A673 (cell line): ENCODE results near the gene SORCS1. TPM values are rescaled to one million over a fixed set of nuclear protein-coding genes. Genes with fewer than 3 reads are reported as not detected.

Experiments
- BruUV-seq: library from RNA; stranded (reverse); fragments of 400-500 nt; replicated peaks from 2 replicates; lab custom pipeline; 2021; lab: Mats Ljungman, UMichigan
- CTCF ChIA-PET: fragments of 300-600 bp; sonication (Branson Sonifier 250); formaldehyde crosslinking; loops from one replicate; lab custom pipeline; 2022; ENCODE audit warnings: antibody characterized with exemption; lab: Charles Lee
- POLR2A ChIA-PET: fragments of 300-600 bp; sonication (Branson Sonifier 250); formaldehyde crosslinking; loops from one replicate; lab custom pipeline; 2022; ENCODE audit warnings: antibody characterized with exemption; ENCODE audit not compliant: low non-redundant PET; lab: Charles Lee
- DNase-seq: peaks from one replicate; pipeline ENCODE4 v3.0.0-alpha.2; 2015; ENCODE audit warnings: low spot score
- H3K27ac ChIP-seq: fragments of 200-600 bp; sonication (generic); 2 replicates; pipeline ENCODE4 v1.5.1; 2016; ENCODE audit warnings: mixed run types, low read depth, mild to moderate bottlenecking, mixed read lengths, antibody characterized with exemption, low read length; ENCODE audit not compliant: poor library complexity, severe bottlenecking
- H3K27me3 ChIP-seq: fragments of 200-600 bp; sonication (generic); replicated peaks from 2 replicates; pipeline ENCODE4 v1.6.1; 2017; ENCODE audit warnings: mixed run types, low read depth, mild to moderate bottlenecking, mixed read lengths, antibody characterized with exemption, low read length; ENCODE audit not compliant: insufficient read depth, poor library complexity
- H3K36me3 ChIP-seq: fragments of 200-600 bp; sonication (generic); 2 replicates; pipeline ENCODE4 v1.6.1; 2016; ENCODE audit warnings: mixed run types, mild to moderate bottlenecking, mixed read lengths, antibody characterized with exemption, low read length; ENCODE audit not compliant: insufficient read depth, poor library complexity, severe bottlenecking
- H3K4me1 ChIP-seq: fragments of 200-600 bp; sonication (generic); 2 replicates; pipeline ENCODE4 v1.6.1; 2017; ENCODE audit warnings: mixed run types, mild to moderate bottlenecking, mixed read lengths, antibody characterized with exemption, low read length; ENCODE audit not compliant: insufficient read depth, poor library complexity, severe bottlenecking
- H3K4me3 ChIP-seq: fragments of 200-600 bp; sonication (generic); 2 replicates; pipeline ENCODE4 v1.5.1; 2016; ENCODE audit warnings: low read depth, mixed run types, mild to moderate bottlenecking, mixed read lengths, low read length; ENCODE audit not compliant: poor library complexity, severe bottlenecking
- H3K9me3 ChIP-seq: fragments of 200-600 bp; sonication (generic); 2 replicates; pipeline ENCODE4 v1.6.1; 2016; ENCODE audit warnings: mixed run types, low read depth, mild to moderate bottlenecking, mixed read lengths, antibody characterized with exemption, low read length; ENCODE audit not compliant: poor library complexity, severe bottlenecking
- CTCF ChIP-seq: fragments of 300-800, 200-600 bp; sonication (generic); conservative IDR thresholded peaks from 2 replicates; pipeline ENCODE4 v1.5.1; 2017; ENCODE audit warnings: low read depth, mild to moderate bottlenecking, antibody characterized with exemption, low read length, moderate library complexity, mixed read lengths
- EZH2 ChIP-seq: fragments of 200-600 bp; sonication (generic); IDR thresholded peaks from 2 replicates; pipeline ENCODE4 v1.6.1; 2017; ENCODE audit warnings: borderline replicate concordance, low read depth, mild to moderate bottlenecking, mixed read lengths, antibody characterized with exemption, low read length; ENCODE audit not compliant: poor library complexity, severe bottlenecking
- intact Hi-C: fragments of 100-400 bp; cut with micrococcal nuclease; formaldehyde crosslinking; loops from one replicate; pipeline ENCODE4 v1.10.0; 2022; ENCODE audit not compliant: unreplicated experiment
- total RNA-seq: library from RNA; stranded (reverse); gene quantifications from 2 replicates; pipeline ENCODE4 v1.2.3, GENCODE V29; 2021

SORCS1 gene
- total RNA-seq, 1 experiment from 2014 or later: 0.34 TPM

GRCh38 chr10:107072028-107072427 lies 92.5 kb downstream of the SORCS1 start:
- Histone ChIP-seq H3K4me1 (no peaks in the 10 kb centered on the region), H3K36me3 (no peaks in the 10 kb centered on the region), H3K4me3 (no peak overlapping the region), H3K27me3 (no peaks in the 10 kb centered on the region), H3K9me3 (no peaks in the 10 kb centered on the region), H3K27ac (no peak overlapping the region)
- intact Hi-C loops: no loop called here
- no peak for TF ChIP-seq EZH2
- no peak for TF ChIP-seq CTCF
- ChIA-PET CTCF (no interaction called here), POLR2A (no interaction called here)
- DNase-seq: no peak
- BruUV-seq: no TSS peak

- Histone ChIP-seq H3K9me3 (no peaks in the 10 kb centered on the region), H3K4me3 (no peak overlapping the region), H3K4me1 (no peaks in the 10 kb centered on the region), H3K27ac (no peak overlapping the region), H3K27me3 (no peaks in the 10 kb centered on the region), H3K36me3 (no peaks in the 10 kb centered on the region)
- intact Hi-C loops: no loop called here
- CTCF ChIA-PET: no interaction called here
- no peak for TF ChIP-seq CTCF
- no peak for TF ChIP-seq EZH2
- no peak for DNase-seq
- POLR2A ChIA-PET: no interaction called here
- BruUV-seq: no TSS peak
Measured at GRCh38 chr10:107071301-107071700, 93.2 kb downstream of the SORCS1 start.

- no peak for DNase-seq
- no TSS peak for BruUV-seq
- no peaks in the 10 kb centered on the region for H3K4me1 ChIP-seq
- no peaks in the 10 kb centered on the region for H3K9me3 ChIP-seq
- intact Hi-C loops: no loop called here
- H3K27me3 ChIP-seq: no peaks in the 10 kb centered on the region
- no peak overlapping the region for H3K27ac ChIP-seq
- H3K36me3 ChIP-seq: no peaks in the 10 kb centered on the region
- H3K4me3 ChIP-seq: no peak overlapping the region
- TF ChIP-seq EZH2 (no peak), CTCF (no peak)
- ChIA-PET CTCF (no interaction called here), POLR2A (no interaction called here)
Measured at GRCh38 chr10:107067843-107068242, 96.7 kb downstream of the SORCS1 start.
